IMR-90 (cell line): ENCODE data around the gene KCNQ1. TPM values are rescaled to one million over a fixed set of nuclear protein-coding genes. Genes with fewer than 3 reads are reported as not detected.

Experiments used
- ATAC-seq: fragments of 200-7000 bp; cut with Tn5 transposase; 2 replicates; pipeline ENCODE4 v1.9.1; 2020; ENCODE audit warnings: low read depth, mild to moderate bottlenecking, moderate library complexity
- BruUV-seq: library from RNA; stranded (reverse); fragments of 400-500 nt; replicated peaks from 2 replicates; lab custom pipeline; 2021; lab: Mats Ljungman, UMichigan
- CTCF ChIA-PET: fragments of 300-600 bp; formaldehyde crosslinking; extraction: SDS; loops from one replicate; lab custom pipeline; 2021; ENCODE audit warnings: antibody characterized with exemption; lab: Yijun Ruan, JAX
- POLR2A ChIA-PET: fragments of 300-600 bp; sonication (Branson Sonifier 250); formaldehyde crosslinking; loops from one replicate; lab custom pipeline; 2022; ENCODE audit warnings: antibody characterized with exemption; ENCODE audit not compliant: unreplicated experiment; lab: Charles Lee
- DNase-seq: peaks from one replicate; pipeline ENCODE4 v3.0.0; 2013
- H2AFZ ChIP-seq: replicated peaks from 2 replicates; pipeline ENCODE3; 2013; ENCODE audit warnings: low read length, mild to moderate bottlenecking; ENCODE audit not compliant: poor library complexity
- H2AK5ac ChIP-seq: 2 replicates; pipeline ENCODE4 v1.6.1; 2013; ENCODE audit warnings: low read depth, low read length, inconsistent platforms
- H2AK9ac ChIP-seq: replicated peaks from 2 replicates; pipeline ENCODE3; 2013; ENCODE audit warnings: mild to moderate bottlenecking, low read depth, low read length, moderate library complexity; ENCODE audit not compliant: poor library complexity
- H2BK120ac ChIP-seq: 2 replicates; pipeline ENCODE4 v1.6.1; 2013; ENCODE audit warnings: low read depth, low read length, inconsistent platforms
- H2BK15ac ChIP-seq: 3 replicates; pipeline ENCODE4 v1.6.1; 2013; ENCODE audit warnings: low read depth, low read length, inconsistent platforms
- H2BK20ac ChIP-seq: 2 replicates; pipeline ENCODE4 v1.6.1; 2013; ENCODE audit warnings: low read depth, mild to moderate bottlenecking, inconsistent platforms, low read length, moderate library complexity
- H2BK5ac ChIP-seq: 2 replicates; pipeline ENCODE4 v1.6.1; 2013; ENCODE audit warnings: mild to moderate bottlenecking, low read depth, low read length, inconsistent platforms; ENCODE audit not compliant: poor library complexity, severe bottlenecking
- H3K14ac ChIP-seq: replicated peaks from 2 replicates; pipeline ENCODE4 v1.6.1; 2013; ENCODE audit warnings: low read depth, low read length, inconsistent platforms
- H3K18ac ChIP-seq: 2 replicates; pipeline ENCODE4 v1.6.1; 2013; ENCODE audit warnings: low read depth, low read length, control low read depth
- H3K23ac ChIP-seq: 2 replicates; pipeline ENCODE4 v1.6.1; 2013; ENCODE audit warnings: low read depth, low read length, inconsistent platforms
- H3K27ac ChIP-seq: 2 replicates; pipeline ENCODE4 v1.5.1; 2013; ENCODE audit warnings: mild to moderate bottlenecking, control low read depth, low read length; ENCODE audit not compliant: insufficient read depth
- H3K27me3 ChIP-seq: 2 replicates; pipeline ENCODE4 v1.6.1; 2013; ENCODE audit warnings: low read length; ENCODE audit not compliant: control insufficient read depth, insufficient read depth
- H3K36me3 ChIP-seq: 2 replicates; pipeline ENCODE4 v1.6.1; 2013; ENCODE audit warnings: low read length, mixed read lengths; ENCODE audit not compliant: control insufficient read depth, insufficient read depth
- H3K4ac ChIP-seq: 2 replicates; pipeline ENCODE4 v1.6.1; 2013; ENCODE audit warnings: low read depth, low read length, inconsistent platforms
- H3K4me1 ChIP-seq: 2 replicates; pipeline ENCODE4 v1.6.1; 2013; ENCODE audit warnings: low read length, mixed read lengths; ENCODE audit not compliant: control insufficient read depth, insufficient read depth
- H3K4me2 ChIP-seq: 2 replicates; pipeline ENCODE4 v1.6.1; 2013; ENCODE audit warnings: low read depth, mild to moderate bottlenecking, control low read depth, low read length, moderate library complexity
- H3K4me3 ChIP-seq: 2 replicates; pipeline ENCODE4 v1.5.1; 2013; ENCODE audit warnings: low read depth, mild to moderate bottlenecking, control low read depth, low read length, moderate library complexity; ENCODE audit not compliant: insufficient read depth
- H3K56ac ChIP-seq: 2 replicates; pipeline ENCODE4 v1.6.1; 2013; ENCODE audit warnings: low read length, inconsistent platforms; ENCODE audit not compliant: insufficient read depth; ENCODE audit errors: extremely low read depth
- H3K79me1 ChIP-seq, 2 experiments: 2 replicates each; pipeline ENCODE4 v1.6.1; 2013; ENCODE audit warnings: low read length in 2 of 2, inconsistent platforms in 1 of 2, low read depth in 1 of 2
- H3K9ac ChIP-seq: 2 replicates; pipeline ENCODE4 v1.6.1; 2013; ENCODE audit warnings: low read depth, low read length, control low read depth
- H3K9me1 ChIP-seq: 2 replicates; pipeline ENCODE4 v1.6.1; 2013; ENCODE audit warnings: low read length, inconsistent platforms; ENCODE audit not compliant: insufficient read depth
- H3K9me3 ChIP-seq: 2 replicates; pipeline ENCODE4 v1.6.1; 2013; ENCODE audit warnings: low read length; ENCODE audit not compliant: control insufficient read depth, insufficient read depth
- H4K20me1 ChIP-seq: 2 replicates; pipeline ENCODE4 v1.6.1; 2013; ENCODE audit warnings: low read length, inconsistent platforms; ENCODE audit not compliant: insufficient read depth
- H4K5ac ChIP-seq: 2 replicates; pipeline ENCODE4 v1.6.1; 2013; ENCODE audit warnings: mild to moderate bottlenecking, low read depth, low read length, control low read depth
- H4K8ac ChIP-seq, 2 experiments: 2 replicates each; pipeline ENCODE4 v1.6.1; 2013; ENCODE audit warnings: low read depth in 2 of 2, low read length in 2 of 2, control low read depth in 1 of 2, inconsistent platforms in 1 of 2
- H4K91ac ChIP-seq: 2 replicates; pipeline ENCODE4 v1.6.1; 2013; ENCODE audit warnings: low read depth, low read length, inconsistent platforms; ENCODE audit not compliant: insufficient read depth
- BHLHE40 ChIP-seq: fragments of 150-350 bp; IDR thresholded peaks from 2 replicates; pipeline ENCODE4 v1.6.1; 2016; ENCODE audit warnings: mild to moderate bottlenecking, low read depth, low read length
- CHD1 ChIP-seq: IDR thresholded peaks from 2 replicates; pipeline ENCODE4 v1.6.1; 2012; ENCODE audit warnings: low read depth, low read length, improper control_type of control experiment
- MAFK ChIP-seq: IDR thresholded peaks from 2 replicates; pipeline ENCODE4 v1.6.1; 2012; ENCODE audit warnings: low read depth, low read length, improper control_type of control experiment
- MAZ ChIP-seq: IDR thresholded peaks from 2 replicates; pipeline ENCODE4 v1.6.1; 2012; ENCODE audit warnings: low read depth, mild to moderate bottlenecking, low read length, improper control_type of control experiment, moderate library complexity, borderline replicate concordance
- MXI1 ChIP-seq: IDR thresholded peaks from 2 replicates; pipeline ENCODE4 v1.6.1; 2012; ENCODE audit warnings: low read depth, mild to moderate bottlenecking, low read length, moderate library complexity, borderline replicate concordance
- NFE2L2 ChIP-seq: fragments of 150-350 bp; IDR thresholded peaks from 2 replicates; pipeline ENCODE4 v1.6.1; 2016; ENCODE audit warnings: low read depth, mild to moderate bottlenecking, low read length
- POLR2A ChIP-seq: IDR thresholded peaks from 2 replicates; pipeline ENCODE4 v1.6.1; 2012; ENCODE audit warnings: mild to moderate bottlenecking, low read depth, low read length
- RAD21 ChIP-seq: IDR thresholded peaks from 2 replicates; pipeline ENCODE4 v1.6.1; 2012; ENCODE audit warnings: low read length, improper control_type of control experiment
- RCOR1 ChIP-seq: IDR thresholded peaks from 2 replicates; pipeline ENCODE4 v1.6.1; 2012; ENCODE audit warnings: mild to moderate bottlenecking, low read length, improper control_type of control experiment; ENCODE audit not compliant: insufficient replicate concordance
- RFX5 ChIP-seq: IDR thresholded peaks from 2 replicates; pipeline ENCODE4 v1.8.0; 2012; ENCODE audit warnings: low read depth, mild to moderate bottlenecking, low read length, moderate library complexity
- SMC3 ChIP-seq: fragments of 150-350 bp; IDR thresholded peaks from 2 replicates; pipeline ENCODE4 v1.6.1; 2016; ENCODE audit warnings: low read depth, mild to moderate bottlenecking, antibody characterized with exemption, low read length, moderate library complexity
- USF2 ChIP-seq: fragments of 150-350 bp; IDR thresholded peaks from 2 replicates; pipeline ENCODE4 v1.6.1; 2017; ENCODE audit warnings: mild to moderate bottlenecking, antibody characterized with exemption, low read length, low read depth
- WGBS, 2 experiments: methylation state at CpG; one replicate each; pipeline versions ENCODE4 v1.1.5 to v1.1.7; 2013; ENCODE audit warnings: missing lambda C conversion rate in 2 of 2; ENCODE audit not compliant: insufficient read length in 1 of 2; ENCODE audit errors: extremely low coverage in 2 of 2; 5-methylcytosine and 5-hydroxymethylcytosine counted together
- dilution Hi-C: fragments of 300-500 bp; cut with HindIII; formaldehyde crosslinking; loops from one replicate; pipeline ENCODE4 v1.14.3; 2018; ENCODE audit warnings: low sequenced_read_pairs; ENCODE audit not compliant: unreplicated experiment
- in situ Hi-C: fragments of 300-500 bp; cut with MboI; formaldehyde crosslinking; loops from 3 replicates; pipeline ENCODE4 v1.14.3; 2019; ENCODE audit warnings: low sequenced_read_pairs, inconsistent platforms, mixed read lengths
- intact Hi-C: fragments of 100-400 bp; cut with micrococcal nuclease; formaldehyde crosslinking; loops from 2 replicates; pipeline ENCODE4 v1.10.0; 2022
- polyA plus RNA-seq, 3 experiments: library from polyadenylated mRNA; depleted of rRNA; stranded (reverse); fragments of >200 nt; gene quantifications; 2 replicates each; pipeline ENCODE4 v1.2.3, GENCODE V29; 2012; ENCODE audit warnings: low replicate concordance in 1 of 3
- total RNA-seq: library from RNA; depleted of rRNA; stranded (reverse); fragments of >200 nt; gene quantifications from 2 replicates; pipeline ENCODE4 v1.2.3, GENCODE V29; 2012
- TF ChIP-seq, protein P1 (sequence below): conservative IDR thresholded peaks from 2 replicates; pipeline ENCODE4 v1.5.1; 2012; ENCODE audit warnings: mild to moderate bottlenecking, low read depth, low read length, improper control_type of control experiment
- TF ChIP-seq, protein P2 (sequence below): fragments of 150-350 bp; IDR thresholded peaks from 2 replicates; pipeline ENCODE4 v1.6.1; 2016; ENCODE audit warnings: low read depth, mild to moderate bottlenecking, low read length, moderate library complexity, borderline replicate concordance

Gene KCNQ1
- total and polyA plus RNA-seq, 2 of the 4 experiments (the other 2 are of a cell fraction), result 0.07 TPM; not detected in 1

- H3K36me3 ChIP-seq, result no peaks in the 10 kb centered on the region
- no peak overlapping the region for H2BK20ac ChIP-seq
- H2AK9ac ChIP-seq, result no peak overlapping the region
- no peak overlapping the region for H2BK5ac ChIP-seq
- no peak overlapping the region for H2BK120ac ChIP-seq
- no peaks in the 10 kb centered on the region for H3K9me1 ChIP-seq
- H4K8ac ChIP-seq, result no peak overlapping the region
- no peak for TF ChIP-seq CHD1
- TF ChIP-seq POLR2A, result no peak
- TF ChIP-seq RFX5, result no peak
- TF ChIP-seq MAZ, result no peak
- TF ChIP-seq MXI1, result no peak
- TF ChIP-seq BHLHE40, result no peak
- no peak for TF ChIP-seq USF2
- TF ChIP-seq RCOR1, result no peak
- TF ChIP-seq SMC3, result no peak
- no peak for TF ChIP-seq RAD21
- no peak for TF ChIP-seq MAFK
- TF ChIP-seq, protein P1, sequence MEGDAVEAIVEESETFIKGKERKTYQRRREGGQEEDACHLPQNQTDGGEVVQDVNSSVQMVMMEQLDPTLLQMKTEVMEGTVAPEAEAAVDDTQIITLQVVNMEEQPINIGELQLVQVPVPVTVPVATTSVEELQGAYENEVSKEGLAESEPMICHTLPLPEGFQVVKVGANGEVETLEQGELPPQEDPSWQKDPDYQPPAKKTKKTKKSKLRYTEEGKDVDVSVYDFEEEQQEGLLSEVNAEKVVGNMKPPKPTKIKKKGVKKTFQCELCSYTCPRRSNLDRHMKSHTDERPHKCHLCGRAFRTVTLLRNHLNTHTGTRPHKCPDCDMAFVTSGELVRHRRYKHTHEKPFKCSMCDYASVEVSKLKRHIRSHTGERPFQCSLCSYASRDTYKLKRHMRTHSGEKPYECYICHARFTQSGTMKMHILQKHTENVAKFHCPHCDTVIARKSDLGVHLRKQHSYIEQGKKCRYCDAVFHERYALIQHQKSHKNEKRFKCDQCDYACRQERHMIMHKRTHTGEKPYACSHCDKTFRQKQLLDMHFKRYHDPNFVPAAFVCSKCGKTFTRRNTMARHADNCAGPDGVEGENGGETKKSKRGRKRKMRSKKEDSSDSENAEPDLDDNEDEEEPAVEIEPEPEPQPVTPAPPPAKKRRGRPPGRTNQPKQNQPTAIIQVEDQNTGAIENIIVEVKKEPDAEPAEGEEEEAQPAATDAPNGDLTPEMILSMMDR, result no peak
- TF ChIP-seq, protein P2, sequence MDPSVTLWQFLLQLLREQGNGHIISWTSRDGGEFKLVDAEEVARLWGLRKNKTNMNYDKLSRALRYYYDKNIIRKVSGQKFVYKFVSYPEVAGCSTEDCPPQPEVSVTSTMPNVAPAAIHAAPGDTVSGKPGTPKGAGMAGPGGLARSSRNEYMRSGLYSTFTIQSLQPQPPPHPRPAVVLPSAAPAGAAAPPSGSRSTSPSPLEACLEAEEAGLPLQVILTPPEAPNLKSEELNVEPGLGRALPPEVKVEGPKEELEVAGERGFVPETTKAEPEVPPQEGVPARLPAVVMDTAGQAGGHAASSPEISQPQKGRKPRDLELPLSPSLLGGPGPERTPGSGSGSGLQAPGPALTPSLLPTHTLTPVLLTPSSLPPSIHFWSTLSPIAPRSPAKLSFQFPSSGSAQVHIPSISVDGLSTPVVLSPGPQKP, result no peak
- no peak for TF ChIP-seq NFE2L2
- H3K18ac ChIP-seq, result no peak overlapping the region
- ATAC-seq (no peak), DNase-seq (no peak)
- no peaks in the 10 kb centered on the region for H3K4me1 ChIP-seq
- WGBS, 2 experiments, result 80% methylated on average over 1 of the region's 17 CpGs; no CpG with 5 or more reads in 1 of the 2 experiments
- H2AK5ac ChIP-seq, result no peak overlapping the region
- no peak overlapping the region for H3K23ac ChIP-seq
- no peak overlapping the region for H3K4ac ChIP-seq
- H3K27me3 ChIP-seq, result peaks cover 14% of the 10 kb centered on the region; the same call in 1 of the 2 replicates
- H3K27ac ChIP-seq, result no peak overlapping the region
- no peaks in the 10 kb centered on the region; the same call in 1 of the 2 replicates for H3K9me3 ChIP-seq
- H3K4me3 ChIP-seq, result no peak overlapping the region
- H2AFZ ChIP-seq, result no peak overlapping the region
- H4K20me1 ChIP-seq, result no peaks in the 10 kb centered on the region
- dilution Hi-C loops (no loop called here), intact Hi-C loops (no loop called here), in situ Hi-C loops (no loop called here)
- H4K91ac ChIP-seq, result no peak overlapping the region
- H3K4me2 ChIP-seq, result no peak overlapping the region
- no peak overlapping the region for H3K14ac ChIP-seq
- no peak overlapping the region for H4K5ac ChIP-seq
- BruUV-seq, result no TSS peak
- no peak overlapping the region for H3K9ac ChIP-seq
- no peak overlapping the region for H2BK15ac ChIP-seq
- POLR2A ChIA-PET, result no interaction called here
- no peak overlapping the region for H3K56ac ChIP-seq
- CTCF ChIA-PET, result no interaction called here
- H3K79me1 ChIP-seq, result no peaks in the 10 kb centered on the region
These were observed 130.8 kb downstream of the KCNQ1 start for GRCh38 chr11:2575591-2576051.
